ENCODE results near the gene TTLL13. TPM values are rescaled to one million over a fixed set of nuclear protein-coding genes. Genes with fewer than 3 reads are reported as not detected.

Gene TTLL13
- 0.41 TPM in 1 of 2 replicates, not detected in the other for total RNA-seq

GRCh38 chr15:90249203-90249863 lies at the start of gene TTLL13:
TTLL13 (plus strand) TSS chr15:90249556; CDS start chr15:90250631, 1,075 bp downstream.
- DNase-seq (ENCODE audit: low read depth), result peak; percentile 57
- Histone ChIP-seq H3K4me3 (ENCODE audit: low read depth, low read length) (peak within 1 kb of the TSS; percentile 49), H3K27me3 (ENCODE audit: control insufficient read depth, insufficient read depth, low read length) (no peaks in the 10 kb centered on the region), H3K36me3 (ENCODE audit: control insufficient read depth, insufficient read depth, low read length) (no peaks in the 10 kb centered on the region)
- no peak for TF ChIP-seq CTCF (IDR thresholded peaks at IDR 0.05; ENCODE audit: insufficient read depth, low read length, poor library complexity, severe bottlenecking)

- Histone ChIP-seq H3K4me3 (ENCODE audit: low read depth, low read length) (peak overlapping the region; percentile 92), H3K36me3 (ENCODE audit: control insufficient read depth, insufficient read depth, low read length) (peaks cover 3% of the 10 kb centered on the region), H3K27me3 (ENCODE audit: control insufficient read depth, insufficient read depth, low read length) (no peaks in the 10 kb centered on the region)
- no peak for DNase-seq (ENCODE audit: low read depth)
- no peak for TF ChIP-seq CTCF (IDR thresholded peaks at IDR 0.05; ENCODE audit: insufficient read depth, low read length, poor library complexity, severe bottlenecking)
These were observed 48.7 kb upstream of the TTLL13 start for GRCh38 chr15:90200534-90201129.

- Histone ChIP-seq H3K4me3 (ENCODE audit: low read depth, low read length) (peak within 1 kb of the TSS; percentile 92), H3K36me3 (ENCODE audit: control insufficient read depth, insufficient read depth, low read length) (peaks cover 3% of the 10 kb centered on the region), H3K27me3 (ENCODE audit: control insufficient read depth, insufficient read depth, low read length) (no peaks in the 10 kb centered on the region)
- TF ChIP-seq CTCF (IDR thresholded peaks at IDR 0.05; ENCODE audit: insufficient read depth, low read length, poor library complexity, severe bottlenecking), result no peak
- DNase-seq (ENCODE audit: low read depth), result no peak
These were observed 48.0 kb upstream of the TTLL13 start, which contains the start of gene SEMA4B for GRCh38 chr15:90201130-90201943. SEMA4B (plus strand) TSS chr15:90201330; CDS start chr15:90201579, 249 bp downstream.

- DNase-seq (ENCODE audit: low read depth), result no peak
- Histone ChIP-seq H3K4me3 (ENCODE audit: low read depth, low read length) (peak overlapping the region; percentile 92), H3K36me3 (ENCODE audit: control insufficient read depth, insufficient read depth, low read length) (peaks cover 3% of the 10 kb centered on the region), H3K27me3 (ENCODE audit: control insufficient read depth, insufficient read depth, low read length) (no peaks in the 10 kb centered on the region)
- TF ChIP-seq CTCF (IDR thresholded peaks at IDR 0.05; ENCODE audit: insufficient read depth, low read length, poor library complexity, severe bottlenecking), result no peak
These were observed 47.4 kb upstream of the TTLL13 start for GRCh38 chr15:90201944-90202375.

- peak overlapping the region; percentile 92 for H3K4me3 ChIP-seq (ENCODE audit: low read depth, low read length)
- TF ChIP-seq CTCF (IDR thresholded peaks at IDR 0.05; ENCODE audit: insufficient read depth, low read length, poor library complexity, severe bottlenecking), result no peak
- H3K36me3 ChIP-seq (ENCODE audit: control insufficient read depth, insufficient read depth, low read length), result peaks cover 3% of the 10 kb centered on the region
- no peaks in the 10 kb centered on the region for H3K27me3 ChIP-seq (ENCODE audit: control insufficient read depth, insufficient read depth, low read length)
- DNase-seq (ENCODE audit: low read depth), result no peak
These were observed 46.4 kb upstream of the TTLL13 start for GRCh38 chr15:90202929-90203328.
